ENCODE results near the gene ZNFX1. TPM values are rescaled to one million over a fixed set of nuclear protein-coding genes. Genes with fewer than 3 reads are reported as not detected.

ZNFX1 gene
- total RNA-seq, 1 donor = 56.6 TPM

- H3K4me3 ChIP-seq (ENCODE audit: low read depth, low read length) = no peak overlapping the region
- no peak for DNase-seq (ENCODE audit: low read depth)
- TF ChIP-seq CTCF (IDR thresholded peaks at IDR 0.05; ENCODE audit: insufficient read depth, low read depth, low read length) = no peak
These were observed 14.2 kb upstream of the ZNFX1 start for GRCh38 chr20:49292010-49292409.

- no peak for TF ChIP-seq CTCF (IDR thresholded peaks at IDR 0.05; ENCODE audit: insufficient read depth, low read depth, low read length)
- no peak for DNase-seq (ENCODE audit: low read depth)
- H3K4me3 ChIP-seq (ENCODE audit: low read depth, low read length) = no peak overlapping the region
These were observed 13.3 kb upstream of the ZNFX1 start for GRCh38 chr20:49291200-49291599.

DNA sequence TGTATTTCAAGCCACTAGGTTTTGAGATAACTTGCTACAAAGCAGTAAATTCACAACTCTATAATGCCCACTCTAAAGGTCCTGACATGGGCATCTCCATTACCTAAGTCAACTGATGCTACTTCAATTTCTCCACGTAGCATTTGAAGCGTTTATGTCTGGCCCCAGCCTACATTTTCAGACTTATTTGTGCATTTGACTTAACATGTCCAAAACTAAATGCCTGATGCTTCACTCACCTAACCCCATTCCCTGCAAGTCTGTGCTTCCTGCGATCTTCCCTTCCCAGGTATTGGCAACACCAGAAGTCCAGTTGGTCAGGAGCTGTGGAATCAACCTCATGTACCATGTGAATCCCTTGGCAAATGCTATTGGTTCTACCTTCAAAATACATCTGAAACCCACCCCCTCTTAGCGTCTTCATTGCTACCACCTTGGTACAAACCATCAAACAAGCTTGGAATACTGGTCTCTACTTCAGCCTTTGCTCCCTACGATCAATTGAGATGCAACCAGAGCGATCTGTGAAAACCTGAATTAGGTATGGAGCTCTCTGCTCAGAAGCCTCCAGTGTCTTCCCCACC is 12.8 kb upstream of the ZNFX1 start:
- DNase-seq (ENCODE audit: low read depth) = no peak
- no peak for TF ChIP-seq CTCF (IDR thresholded peaks at IDR 0.05; ENCODE audit: insufficient read depth, low read depth, low read length)
- H3K4me3 ChIP-seq (ENCODE audit: low read depth, low read length) = no peak overlapping the region

DNA sequence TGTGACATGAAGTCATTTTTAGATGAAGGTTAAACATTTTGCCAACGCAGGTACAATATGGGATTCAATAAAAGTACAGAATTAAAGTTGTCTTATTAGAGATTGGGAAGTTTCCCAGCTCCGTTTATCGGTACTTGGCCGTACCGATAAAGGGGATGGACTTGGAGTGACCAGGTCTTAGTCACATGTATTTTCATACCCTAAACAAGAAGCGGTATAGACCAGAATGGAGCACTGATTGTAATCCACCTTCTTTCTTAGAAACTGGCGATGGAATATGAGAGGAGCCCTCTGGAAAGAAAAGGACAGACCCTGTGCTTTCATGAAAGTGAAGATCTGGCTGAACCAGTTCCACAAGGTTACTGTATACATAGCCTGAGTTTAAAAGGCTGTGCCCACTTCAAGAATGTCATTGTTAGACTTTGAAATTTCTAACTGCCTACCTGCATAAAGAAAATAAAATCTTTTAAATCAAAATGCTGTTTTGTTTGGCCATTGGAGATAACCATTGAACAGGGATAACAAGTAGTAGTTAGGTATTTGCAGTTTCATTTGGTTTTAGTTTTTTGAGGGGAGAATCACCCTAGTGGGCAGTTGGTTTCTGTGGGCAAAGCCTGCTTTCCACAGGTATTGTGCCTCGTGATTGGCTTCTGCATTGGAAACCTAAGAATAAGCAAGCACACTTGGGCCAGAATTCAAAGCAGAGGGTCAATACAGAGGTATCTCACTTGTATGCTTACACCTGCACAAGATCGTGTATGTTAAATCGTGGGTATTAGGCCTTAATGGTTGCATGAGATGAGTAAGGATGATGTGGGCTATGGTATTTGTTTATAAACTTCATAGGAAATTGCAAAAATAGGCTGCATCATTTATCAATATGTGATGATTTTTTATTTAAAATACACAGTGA is 11.2 kb upstream of the ZNFX1 start:
- H3K4me3 ChIP-seq (ENCODE audit: low read depth, low read length) = no peak overlapping the region
- DNase-seq (ENCODE audit: low read depth) = no peak
- no peak for TF ChIP-seq CTCF (IDR thresholded peaks at IDR 0.05; ENCODE audit: insufficient read depth, low read depth, low read length)

DNA sequence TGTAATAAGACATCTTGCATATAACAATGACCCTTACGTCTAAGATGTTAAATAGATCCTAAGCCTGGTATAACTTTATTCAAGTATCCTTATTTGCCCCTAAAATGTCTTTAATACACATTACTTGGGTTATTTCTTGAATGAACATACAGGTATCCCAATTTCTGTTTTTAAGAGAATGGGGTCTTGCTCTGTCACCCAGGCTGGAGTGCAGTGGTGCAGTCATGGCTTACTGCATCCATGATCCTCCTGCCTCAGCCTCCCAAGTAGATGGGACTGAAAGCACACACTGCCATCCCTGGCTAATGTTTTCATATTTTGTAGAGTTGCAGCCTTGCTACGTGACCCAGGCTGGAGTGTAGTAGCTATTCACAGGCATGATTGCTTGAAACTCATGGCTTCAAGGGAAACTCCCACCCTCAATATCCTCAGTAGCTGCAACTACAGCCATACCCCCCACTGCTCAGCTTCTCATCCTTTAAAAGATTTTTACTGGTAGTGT is 10.4 kb upstream of the ZNFX1 start:
- no peak for TF ChIP-seq CTCF (IDR thresholded peaks at IDR 0.05; ENCODE audit: insufficient read depth, low read depth, low read length)
- H3K4me3 ChIP-seq (ENCODE audit: low read depth, low read length) = no peak overlapping the region
- DNase-seq (ENCODE audit: low read depth) = no peak

- no peak overlapping the region for H3K4me3 ChIP-seq (ENCODE audit: low read depth, low read length)
- no peak for TF ChIP-seq CTCF (IDR thresholded peaks at IDR 0.05; ENCODE audit: insufficient read depth, low read depth, low read length)
- peak; percentile 49 for DNase-seq (ENCODE audit: low read depth)
These were observed 9.8 kb upstream of the ZNFX1 start for GRCh38 chr20:49287555-49288249.

Data from fibroblast of villous mesenchyme (primary cell).